ACHN (cell line): Measurements from ENCODE around the gene RBMX2.
"Not testable (repeated sequence)": the region's sequence is repeated elsewhere in the genome, so short reads cannot be mapped to it uniquely, and the experiment has no call there.

ENCODE experiments used
- DNase-seq: peaks from one replicate; pipeline ENCODE4 v3.0.0-alpha.2; 2015
- in situ Hi-C: cut with HindIII; loops from 2 replicates; pipeline ENCODE4 v1.10.0; 2017; ENCODE audit warnings: low sequenced_read_pairs, low pct_ligation_motif_present, low pct_unique_long_range_greater_than_20kb

RBMX2 gene

GRCh38 chrX:130401415-130402207 is at the start of gene RBMX2:
Gene RBMX2 (plus strand): TSS chrX:130401987. CDS start chrX:130402033, 46 bp downstream.
- DNase-seq = peak; percentile 67
- in situ Hi-C loops = no loop called here

GRCh38 chrX:130352050-130352449 is 49.7 kb upstream of the RBMX2 start:
- DNase-seq, in situ Hi-C loops: not testable (repeated sequence)

DNA sequence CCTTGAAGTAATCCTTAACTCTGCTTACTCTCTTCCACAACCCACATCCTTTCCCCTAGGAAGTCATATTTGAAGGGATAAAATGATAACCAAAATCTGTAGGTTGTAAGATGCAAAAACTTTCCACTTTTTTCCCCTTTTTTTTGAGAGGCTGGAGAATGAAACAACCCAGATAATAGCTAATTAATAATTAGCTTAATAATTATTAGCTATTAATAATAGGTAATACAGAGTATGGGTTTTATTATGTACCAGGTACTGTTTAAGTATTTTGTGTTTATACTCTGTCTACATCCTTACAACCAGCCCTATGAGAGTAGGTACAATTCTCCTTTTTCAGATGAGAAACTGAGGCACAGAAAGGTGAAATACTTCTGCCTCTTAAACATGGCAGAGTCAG is 25.7 kb upstream of the RBMX2 start:
- in situ Hi-C loops = no loop called here
- no peak for DNase-seq

GRCh38 chrX:130378024-130378669 is 23.6 kb upstream of the RBMX2 start:
- DNase-seq = no peak
- in situ Hi-C loops = no loop called here

DNA sequence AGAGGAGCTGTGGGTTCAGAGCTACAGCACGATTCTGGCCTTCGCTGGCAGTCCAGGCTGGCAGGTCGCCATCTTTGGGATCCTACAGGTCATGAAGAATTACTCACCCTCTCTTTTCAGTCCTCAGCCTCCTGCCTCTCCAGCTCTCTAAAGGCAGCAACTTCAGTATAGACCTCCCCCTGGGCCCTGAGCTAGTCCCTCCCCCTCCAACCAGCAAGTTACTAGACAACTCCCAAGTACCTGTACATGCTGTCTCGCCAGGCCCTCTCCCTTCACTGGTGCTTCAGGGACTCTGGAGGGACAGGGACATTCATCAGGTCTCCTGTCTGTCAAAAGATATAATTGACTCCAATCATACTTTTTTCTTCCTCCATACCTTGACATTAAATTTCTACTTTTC is 16.3 kb upstream of the RBMX2 start, which contains the start of gene GPR119:
Gene GPR119 (minus strand): TSS at position 155 of the 400 bp plus-strand sequence. CDS start 227 bp downstream, outside the sequence.
- DNase-seq = no peak
- in situ Hi-C loops = no loop called here

DNA sequence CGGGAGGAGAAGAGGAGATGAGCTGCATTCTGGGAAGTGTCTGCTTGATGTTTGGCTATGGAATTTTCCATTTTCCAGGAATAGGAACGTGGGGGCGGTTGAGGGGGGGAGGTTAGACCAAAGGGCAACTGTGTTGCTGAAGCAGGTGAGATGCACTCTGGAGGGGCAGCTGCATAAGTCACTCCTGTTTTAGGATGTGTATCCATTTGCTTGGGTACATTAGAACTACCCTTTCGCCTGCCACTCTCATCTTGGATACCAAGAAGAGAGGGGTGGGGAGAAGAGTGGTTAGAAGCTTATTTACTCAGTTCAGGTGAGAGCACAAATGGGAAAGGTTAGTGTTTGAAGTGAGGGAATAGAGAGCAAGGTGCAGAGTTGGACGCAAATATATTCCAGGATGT is 15.4 kb upstream of the RBMX2 start:
- in situ Hi-C loops = no loop called here
- no peak for DNase-seq

- in situ Hi-C loops = no loop called here
Observed at GRCh38 chrX:130393451-130394074, 8.2 kb upstream of the RBMX2 start.

GRCh38 chrX:130395341-130395740 is 6.4 kb upstream of the RBMX2 start:
- in situ Hi-C loops = no loop called here
- DNase-seq = no peak

More at GRCh38 chrX:130393451-130394074, 8.2 kb upstream of the RBMX2 start:
- DNase-seq = peak; percentile 41

- DNase-seq = no peak
Observed at GRCh38 chrX:130402208-130402684, 459 bp downstream of the RBMX2 start.

DNA sequence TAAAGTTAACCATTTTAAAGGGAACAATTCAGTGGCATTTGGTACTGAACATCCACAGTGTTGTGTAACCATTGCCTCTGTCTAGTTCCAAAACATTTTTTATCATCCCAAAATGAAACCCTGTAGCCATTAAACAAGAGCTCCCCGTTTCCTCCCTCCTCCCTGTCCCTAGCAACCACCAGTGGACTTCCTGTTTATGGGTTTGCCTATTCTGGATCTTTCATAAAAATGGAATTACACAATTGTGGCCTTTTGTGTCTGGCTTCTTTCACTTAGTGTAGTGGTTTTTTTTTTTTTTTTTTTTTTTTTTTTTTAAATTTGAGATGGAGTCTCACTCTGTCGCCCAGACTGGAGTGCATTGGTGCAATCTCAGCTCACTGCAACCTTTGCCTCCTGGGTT is 11.6 kb downstream of the RBMX2 start:
- in situ Hi-C loops = no loop called here
- no peak for DNase-seq

More at GRCh38 chrX:130402208-130402684, 459 bp downstream of the RBMX2 start:
- in situ Hi-C loops = no loop called here

DNA sequence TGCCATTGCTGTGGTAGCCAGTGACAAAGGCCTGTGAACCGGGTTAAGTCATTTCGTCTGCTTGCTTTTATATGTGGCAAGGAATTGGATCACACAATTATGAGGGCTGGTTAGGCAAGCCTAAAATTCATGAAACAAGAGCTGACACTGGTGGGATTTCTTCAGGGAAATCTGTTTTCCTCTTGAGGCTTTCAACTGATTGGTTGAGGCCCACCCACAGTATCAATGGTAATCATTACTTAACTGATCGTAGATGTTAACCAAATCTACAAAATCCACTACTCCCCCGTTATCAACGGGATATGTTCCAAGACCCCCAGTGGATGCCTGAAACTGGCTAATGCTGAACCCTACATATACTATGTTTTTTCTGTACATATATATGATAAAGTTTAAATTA is 13.0 kb downstream of the RBMX2 start:
- in situ Hi-C loops = no loop called here
- DNase-seq = no peak

DNA sequence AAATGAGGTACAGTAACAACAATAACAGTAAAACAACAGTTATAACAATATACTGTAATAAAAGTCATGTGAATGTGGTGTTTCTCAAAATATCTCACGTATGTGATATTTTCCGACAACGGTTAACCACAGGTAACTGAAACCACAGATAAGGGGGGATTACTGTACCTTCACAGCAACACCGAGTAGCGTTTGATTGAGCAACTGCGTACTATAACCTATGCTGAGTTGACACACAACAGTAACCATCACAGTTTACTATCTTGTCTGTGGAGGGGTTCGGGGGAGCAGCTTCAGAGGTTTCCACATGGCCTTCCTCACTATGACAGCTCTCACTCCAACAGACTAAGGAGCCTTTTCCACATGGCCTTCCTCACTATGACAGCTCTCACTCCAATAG is 13.4 kb downstream of the RBMX2 start:
- in situ Hi-C loops = no loop called here
- DNase-seq = no peak

- no peak for DNase-seq
- in situ Hi-C loops = no loop called here
Observed at GRCh38 chrX:130416785-130417184, 15.0 kb downstream of the RBMX2 start.

GRCh38 chrX:130418066-130418465 is 16.3 kb downstream of the RBMX2 start:
- in situ Hi-C loops = no loop called here
- no peak for DNase-seq

DNA sequence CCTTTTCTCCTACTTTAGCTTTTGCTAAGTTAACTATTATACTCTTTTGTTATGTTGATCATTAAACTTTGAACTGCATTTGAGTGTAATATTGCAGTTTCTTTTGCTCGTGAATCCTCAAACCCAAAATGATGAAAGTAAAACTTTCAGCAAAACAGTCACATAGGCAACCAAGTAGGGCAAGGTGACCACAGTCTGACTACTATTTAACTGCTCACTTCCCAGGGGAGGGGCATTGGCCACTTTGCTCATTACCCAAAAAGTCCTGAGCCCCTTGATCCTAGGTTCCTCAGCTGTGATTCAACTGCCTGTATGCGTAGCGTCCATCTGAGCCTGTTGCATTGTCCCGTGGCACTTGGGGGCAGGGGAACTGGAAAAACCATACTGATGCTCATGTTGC is 17.0 kb downstream of the RBMX2 start:
- DNase-seq = no peak
- in situ Hi-C loops = no loop called here

DNA sequence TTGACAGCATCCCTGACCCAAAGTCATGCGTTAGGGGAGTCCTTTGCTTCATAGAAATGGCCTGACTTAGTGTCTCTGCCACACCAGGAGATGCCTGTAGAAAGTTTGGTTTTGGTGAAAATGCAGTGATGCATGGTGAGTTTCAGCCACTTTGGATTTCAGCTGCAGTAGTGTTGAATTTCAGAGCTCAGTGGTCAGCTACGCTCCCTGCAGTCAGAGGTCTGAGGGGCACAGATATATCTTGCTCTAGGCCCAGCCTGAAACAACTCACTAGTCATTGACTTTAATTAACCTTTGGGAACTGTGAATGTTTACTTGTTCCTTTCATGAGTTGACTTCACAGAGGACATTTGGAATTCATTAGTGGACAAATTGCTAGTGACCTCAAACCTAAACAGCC is 17.5 kb downstream of the RBMX2 start:
- in situ Hi-C loops = no loop called here
- no peak for DNase-seq

GRCh38 chrX:130426531-130426930 is 24.7 kb downstream of the RBMX2 start:
- in situ Hi-C loops = no loop called here
- DNase-seq = no peak

DNA sequence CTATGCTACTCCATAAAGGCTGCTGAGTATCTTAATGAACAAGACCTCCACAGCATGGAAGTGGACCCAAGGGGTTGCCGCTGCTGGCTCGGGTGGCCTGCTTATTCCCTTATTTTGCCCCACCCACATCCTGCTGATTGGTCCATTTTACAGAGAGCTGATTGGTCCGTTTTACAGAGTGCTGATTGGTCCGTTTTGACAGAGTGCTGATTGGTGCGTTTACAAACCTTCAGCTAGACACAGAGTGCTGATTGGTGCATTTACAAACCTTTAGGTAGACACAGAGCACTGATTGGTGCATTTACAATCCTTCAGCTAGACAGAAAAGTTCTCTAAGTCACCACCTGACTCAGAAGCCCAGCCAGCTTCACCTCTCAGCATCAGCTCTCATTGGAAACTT is 27.4 kb downstream of the RBMX2 start:
- DNase-seq, in situ Hi-C loops: not testable (repeated sequence)

DNA sequence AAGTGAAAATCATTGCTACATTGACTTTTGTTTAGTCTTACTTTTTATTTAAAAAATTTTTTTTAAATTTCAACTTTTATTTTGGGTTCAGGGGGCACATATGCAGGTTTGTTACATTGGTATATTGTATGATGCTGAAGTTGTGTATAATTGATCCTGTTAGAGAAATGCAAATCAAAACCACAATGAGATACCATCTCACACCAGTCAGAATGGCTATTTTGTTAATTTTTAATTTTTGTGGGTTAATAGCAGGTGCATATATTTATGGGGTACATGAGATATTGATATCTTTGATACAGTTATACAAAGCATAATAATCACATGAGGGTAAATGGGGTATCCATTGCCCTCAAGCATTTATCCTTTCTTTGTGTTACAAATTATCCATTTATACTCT is 34.1 kb downstream of the RBMX2 start:
- no peak for DNase-seq
- in situ Hi-C loops = no loop called here
